GM20000 (cell line): ENCODE measurements around the gene TNFSF13.
A peak's percentile ranks its signal among the peaks of the same experiment; 100 is the strongest.

Experiments used
- DNase-seq: peaks from one replicate; pipeline ENCODE4 v3.0.0; 2012; ENCODE audit warnings: low spot score
- CTCF ChIP-seq: IDR thresholded peaks from 2 replicates; pipeline ENCODE4 v1.5.1; 2012; ENCODE audit warnings: mild to moderate bottlenecking, control low read depth; ENCODE audit errors: extremely low read depth, missing control alignments

TNFSF13 gene

GRCh38 chr17:7569571-7569970, 11.0 kb downstream of the TNFSF13 start:
- DNase-seq, result no peak
- no peak for TF ChIP-seq CTCF

- TF ChIP-seq CTCF, result no peak
Observed at GRCh38 chr17:7570351-7570750, 11.8 kb downstream of the TNFSF13 start.

GRCh38 chr17:7572338-7572587, 13.7 kb downstream of the TNFSF13 start:
- no peak for TF ChIP-seq CTCF
- DNase-seq, result no peak

More at GRCh38 chr17:7570351-7570750, 11.8 kb downstream of the TNFSF13 start:
- DNase-seq, result no peak

GRCh38 chr17:7572588-7573323, 14.2 kb downstream of the TNFSF13 start:
- no peak for TF ChIP-seq CTCF
- DNase-seq, result peak; percentile 99

GRCh38 chr17:7573324-7574080, 15.0 kb downstream of the TNFSF13 start:
- DNase-seq, result peak; percentile 92
- TF ChIP-seq CTCF, result no peak

GRCh38 chr17:7574176-7574953, 15.8 kb downstream of the TNFSF13 start:
- no peak for DNase-seq
- no peak for TF ChIP-seq CTCF

- TF ChIP-seq CTCF, result no peak
- no peak for DNase-seq
Observed at GRCh38 chr17:7575481-7575883, 16.9 kb downstream of the TNFSF13 start.
